ENCODE data around the gene ZBTB48. TPM values are rescaled to one million over a fixed set of nuclear protein-coding genes. Genes with fewer than 3 reads are reported as not detected.
"Not testable (repeated sequence)": the region's sequence is repeated elsewhere in the genome, so short reads cannot be mapped to it uniquely, and the experiment has no call there.

The ZBTB48 gene
- polyA plus RNA-seq, 3 donors: 13.2 to 94.2 (median 23.0) TPM

DNA sequence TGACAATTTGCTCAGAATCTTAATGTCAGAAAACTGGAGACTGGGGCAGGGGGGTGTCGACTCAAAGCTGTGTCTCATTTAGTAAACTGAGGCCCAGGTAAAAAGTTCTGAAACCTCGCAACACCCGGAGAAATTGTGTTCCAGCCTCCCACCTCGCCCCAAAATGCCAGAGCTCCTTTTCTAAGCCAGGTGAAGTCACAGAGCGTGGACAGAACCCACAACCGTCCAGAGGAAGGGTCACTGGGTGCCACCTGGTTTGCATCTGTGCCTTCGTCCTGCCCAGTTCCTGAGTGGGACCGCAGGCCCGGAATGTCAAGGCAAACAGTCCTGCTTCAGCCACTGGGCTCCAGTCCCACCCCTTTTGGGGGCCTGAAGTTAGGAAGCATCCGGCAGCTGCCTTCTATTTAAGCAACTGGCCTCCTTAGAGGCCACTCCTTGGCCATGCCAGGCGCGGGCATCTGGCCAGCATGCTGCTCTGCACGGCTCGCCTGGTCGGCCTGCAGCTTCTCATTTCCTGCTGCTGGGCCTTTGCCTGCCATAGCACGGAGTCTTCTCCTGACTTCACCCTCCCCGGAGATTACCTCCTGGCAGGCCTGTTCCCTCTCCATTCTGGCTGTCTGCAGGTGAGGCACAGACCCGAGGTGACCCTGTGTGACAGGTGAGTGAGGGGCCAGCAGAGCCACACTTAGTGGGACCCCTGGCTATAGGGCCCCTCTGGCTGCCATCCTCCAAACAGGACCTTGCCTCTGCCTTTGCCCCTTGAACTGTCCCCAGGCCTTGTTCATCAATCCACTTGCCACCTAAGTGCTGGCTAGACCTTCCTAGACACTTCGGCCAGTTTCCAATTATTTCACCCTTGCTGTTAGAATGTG is 24.7 kb upstream of the ZBTB48 start, which contains the start of gene TAS1R1:
TSS of gene TAS1R1 (plus strand) at position 401 of the 872 bp plus-strand sequence. CDS start at position 468, 67 bp downstream.
- H3K36me3 Mint-ChIP-seq: peaks cover 3 to 20% of the 10 kb centered on the region in 2 donors
- peak within 1 kb of the TSS; percentile 73 to 88 for H3K4me3 Mint-ChIP-seq
- Histone ChIP-seq H3K27me3 (ENCODE audit: control insufficient read depth in 2 of 2, insufficient read depth in 2 of 2, low read length in 2 of 2) (no peaks in the 10 kb centered on the region), H4K20me1 (ENCODE audit: insufficient read depth, low read length) (no peaks in the 10 kb centered on the region), H3K9me3 (replicated peaks in 1 of 2; ENCODE audit: control insufficient read depth in 1 of 2, insufficient read depth in 1 of 2, low read length in 2 of 2) (no peaks in the 10 kb centered on the region), H3K36me3 (replicated peaks in 1 of 2; ENCODE audit: control insufficient read depth in 1 of 2, insufficient read depth in 2 of 2, low read length in 2 of 2) (peaks cover 4 to 5% of the 10 kb centered on the region in 2 donors), H3K4me2 (replicated peaks; ENCODE audit: extremely low read depth, low read length, poor library complexity, severe bottlenecking) (peak within 1 kb of the TSS; percentile 96), H3K27ac (ENCODE audit: low read depth in 1 of 2, low read length in 2 of 2) (peak within 1 kb of the TSS in 1 of 2 donors; percentile 83), H3K79me2 (ENCODE audit: insufficient read depth, low read length) (peaks cover 16% of the 10 kb centered on the region), H3K4me1 (ENCODE audit: control insufficient read depth in 1 of 2, insufficient read depth in 2 of 2, low read length in 2 of 2) (peaks cover 14 to 22% of the 10 kb centered on the region in 2 donors), H3K4me3 (replicated peaks in 1 of 3; ENCODE audit: low read depth in 2 of 3, low read length in 3 of 3) (peak within 1 kb of the TSS; percentile 76 to 94 (median 87)), H3K9ac (ENCODE audit: insufficient read depth, low read length, poor library complexity, severe bottlenecking) (peak within 1 kb of the TSS; percentile 98), H2AFZ (ENCODE audit: insufficient read depth, low read depth, low read length, poor library complexity, severe bottlenecking) (peak within 1 kb of the TSS; percentile 98)
- TF ChIP-seq, protein P1, sequence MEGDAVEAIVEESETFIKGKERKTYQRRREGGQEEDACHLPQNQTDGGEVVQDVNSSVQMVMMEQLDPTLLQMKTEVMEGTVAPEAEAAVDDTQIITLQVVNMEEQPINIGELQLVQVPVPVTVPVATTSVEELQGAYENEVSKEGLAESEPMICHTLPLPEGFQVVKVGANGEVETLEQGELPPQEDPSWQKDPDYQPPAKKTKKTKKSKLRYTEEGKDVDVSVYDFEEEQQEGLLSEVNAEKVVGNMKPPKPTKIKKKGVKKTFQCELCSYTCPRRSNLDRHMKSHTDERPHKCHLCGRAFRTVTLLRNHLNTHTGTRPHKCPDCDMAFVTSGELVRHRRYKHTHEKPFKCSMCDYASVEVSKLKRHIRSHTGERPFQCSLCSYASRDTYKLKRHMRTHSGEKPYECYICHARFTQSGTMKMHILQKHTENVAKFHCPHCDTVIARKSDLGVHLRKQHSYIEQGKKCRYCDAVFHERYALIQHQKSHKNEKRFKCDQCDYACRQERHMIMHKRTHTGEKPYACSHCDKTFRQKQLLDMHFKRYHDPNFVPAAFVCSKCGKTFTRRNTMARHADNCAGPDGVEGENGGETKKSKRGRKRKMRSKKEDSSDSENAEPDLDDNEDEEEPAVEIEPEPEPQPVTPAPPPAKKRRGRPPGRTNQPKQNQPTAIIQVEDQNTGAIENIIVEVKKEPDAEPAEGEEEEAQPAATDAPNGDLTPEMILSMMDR (IDR thresholded peaks at IDR 0.05): no peak
- DNase-seq: no peak
- peaks cover 11% of the 10 kb centered on the region for H3K4me1 Mint-ChIP-seq
- peak within 1 kb of the TSS in 5 of 7 donors; percentile 13 to 68 (median 35) for H3K27ac Mint-ChIP-seq
- H3K27me3 Mint-ChIP-seq (ENCODE audit: low read depth in 3 of 3): peaks cover 0 to 1% (median 0%) of the 10 kb centered on the region in 3 donors
- intact Hi-C loops (cut with micrococcal nuclease): loop anchor here (2.0 to 10.0 kb wide), 4 partner anchors 67 to 160 kb away; partner anchors contain the start of genes THAP3 (in 2 of the 2), ACOT7 (in 1 of the 2) and DNAJC11 (in 1 of the 2)
- no peaks in the 10 kb centered on the region for H3K9me3 Mint-ChIP-seq
- WGBS (ENCODE audit: insufficient coverage): 92% methylated on average over 18 of the region's 19 CpGs

- H2AFZ ChIP-seq (ENCODE audit: insufficient read depth, low read depth, low read length, poor library complexity, severe bottlenecking): no peak overlapping the region
- no peak overlapping the region for H3K4me3 Mint-ChIP-seq
Observed at GRCh38 chr1:6557597-6557996, 22.2 kb upstream of the ZBTB48 start.

DNA sequence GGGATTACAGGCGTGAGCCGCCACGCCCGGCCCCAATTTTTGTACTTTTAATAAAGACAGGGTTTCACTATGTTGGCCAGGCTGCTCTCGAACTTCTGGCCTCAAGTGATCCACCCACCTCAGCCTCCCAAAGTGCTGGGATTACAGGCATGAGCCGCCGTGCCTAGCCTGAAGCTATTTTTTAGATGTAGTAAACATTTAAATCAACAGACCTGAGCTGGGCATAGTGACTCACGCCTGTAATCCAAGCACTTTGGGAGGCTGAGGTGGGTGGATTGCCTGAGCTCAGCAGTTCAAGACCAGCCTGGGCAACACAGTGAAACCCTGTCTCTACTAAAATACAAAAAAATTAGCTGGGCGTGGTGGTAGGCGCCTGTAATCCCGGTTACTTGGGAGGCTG is 20.6 kb upstream of the ZBTB48 start:
- not testable (repeated sequence) for H2AFZ ChIP-seq (ENCODE audit: insufficient read depth, low read depth, low read length, poor library complexity, severe bottlenecking); H4K20me1 ChIP-seq (ENCODE audit: insufficient read depth, low read length); H3K4me3 Mint-ChIP-seq; H3K27ac ChIP-seq (ENCODE audit: low read depth in 1 of 2, low read length in 2 of 2); H3K27me3 Mint-ChIP-seq (ENCODE audit: low read depth in 3 of 3); H3K27ac Mint-ChIP-seq; H3K27me3 ChIP-seq (ENCODE audit: control insufficient read depth in 2 of 2, insufficient read depth in 2 of 2, low read length in 2 of 2); H3K9me3 ChIP-seq (replicated peaks in 1 of 2; ENCODE audit: control insufficient read depth in 1 of 2, insufficient read depth in 1 of 2, low read length in 2 of 2); H3K9me3 Mint-ChIP-seq; DNase-seq; H3K4me1 ChIP-seq (ENCODE audit: control insufficient read depth in 1 of 2, insufficient read depth in 2 of 2, low read length in 2 of 2); H3K4me2 ChIP-seq (replicated peaks; ENCODE audit: extremely low read depth, low read length, poor library complexity, severe bottlenecking); H3K79me2 ChIP-seq (ENCODE audit: insufficient read depth, low read length); H3K36me3 ChIP-seq (replicated peaks in 1 of 2; ENCODE audit: control insufficient read depth in 1 of 2, insufficient read depth in 2 of 2, low read length in 2 of 2); H3K4me3 ChIP-seq (replicated peaks in 1 of 3; ENCODE audit: low read depth in 2 of 3, low read length in 3 of 3); H3K36me3 Mint-ChIP-seq; H3K9ac ChIP-seq (ENCODE audit: insufficient read depth, low read length, poor library complexity, severe bottlenecking); H3K4me1 Mint-ChIP-seq
- intact Hi-C loops (cut with micrococcal nuclease): loop anchor here (5.0 to 10.0 kb wide), 2 partner anchors 63 to 164 kb away; partner anchors contain the start of genes ACOT7 (in 1 of the 2) and THAP3 (in 1 of the 2)
- no CpG with 5 or more reads among the region's 11 CpGs for WGBS (ENCODE audit: insufficient coverage)

More at GRCh38 chr1:6557597-6557996, 22.2 kb upstream of the ZBTB48 start:
- Histone ChIP-seq H3K9ac (ENCODE audit: insufficient read depth, low read length, poor library complexity, severe bottlenecking) (no peak overlapping the region), H3K27ac (ENCODE audit: low read depth in 1 of 2, low read length in 2 of 2) (no peak overlapping the region), H3K36me3 (replicated peaks in 1 of 2; ENCODE audit: control insufficient read depth in 1 of 2, insufficient read depth in 2 of 2, low read length in 2 of 2) (no peaks in the 10 kb centered on the region), H3K9me3 (replicated peaks in 1 of 2; ENCODE audit: control insufficient read depth in 1 of 2, insufficient read depth in 1 of 2, low read length in 2 of 2) (no peaks in the 10 kb centered on the region), H3K4me2 (replicated peaks; ENCODE audit: extremely low read depth, low read length, poor library complexity, severe bottlenecking) (no peak overlapping the region), H3K4me1 (ENCODE audit: control insufficient read depth in 1 of 2, insufficient read depth in 2 of 2, low read length in 2 of 2) (peaks cover 14 to 22% of the 10 kb centered on the region in 2 donors), H3K4me3 (replicated peaks in 1 of 3; ENCODE audit: low read depth in 2 of 3, low read length in 3 of 3) (no peak overlapping the region), H3K27me3 (ENCODE audit: control insufficient read depth in 2 of 2, insufficient read depth in 2 of 2, low read length in 2 of 2) (no peaks in the 10 kb centered on the region), H4K20me1 (ENCODE audit: insufficient read depth, low read length) (no peaks in the 10 kb centered on the region), H3K79me2 (ENCODE audit: insufficient read depth, low read length) (peaks cover 16% of the 10 kb centered on the region)
- no peak overlapping the region for H3K27ac Mint-ChIP-seq
- TF ChIP-seq, protein P1 (IDR thresholded peaks at IDR 0.05): no peak
- H3K9me3 Mint-ChIP-seq: peaks cover 0 to 5% (median 0%) of the 10 kb centered on the region in 7 donors
- H3K27me3 Mint-ChIP-seq (ENCODE audit: low read depth in 3 of 3): peaks cover under 1 to 6% (median 3%) of the 10 kb centered on the region in 3 donors
- no CpG with 5 or more reads among the region's 1 CpG for WGBS (ENCODE audit: insufficient coverage)
- DNase-seq: no peak
- intact Hi-C loops (cut with micrococcal nuclease): loop anchor here (5.0 to 10.0 kb wide), 2 partner anchors 65 to 163 kb away; partner anchors contain the start of genes ACOT7 (in 1 of the 2) and THAP3 (in 1 of the 2)
- peaks cover 11% of the 10 kb centered on the region for H3K4me1 Mint-ChIP-seq
- peaks cover 0 to under 1% of the 10 kb centered on the region in 2 donors for H3K36me3 Mint-ChIP-seq

All from CD14-positive monocyte (primary cell).